ENCODE measurements around the gene MAPT.

MAPT gene

GRCh38 chr17:45919136-45919535, 24.8 kb downstream of the MAPT start:
- DNase-seq (ENCODE audit: low read depth, low spot score) = no peak
- H3K4me3 ChIP-seq (ENCODE audit: low read depth, low read length) = no peak overlapping the region
- TF ChIP-seq, protein P1, sequence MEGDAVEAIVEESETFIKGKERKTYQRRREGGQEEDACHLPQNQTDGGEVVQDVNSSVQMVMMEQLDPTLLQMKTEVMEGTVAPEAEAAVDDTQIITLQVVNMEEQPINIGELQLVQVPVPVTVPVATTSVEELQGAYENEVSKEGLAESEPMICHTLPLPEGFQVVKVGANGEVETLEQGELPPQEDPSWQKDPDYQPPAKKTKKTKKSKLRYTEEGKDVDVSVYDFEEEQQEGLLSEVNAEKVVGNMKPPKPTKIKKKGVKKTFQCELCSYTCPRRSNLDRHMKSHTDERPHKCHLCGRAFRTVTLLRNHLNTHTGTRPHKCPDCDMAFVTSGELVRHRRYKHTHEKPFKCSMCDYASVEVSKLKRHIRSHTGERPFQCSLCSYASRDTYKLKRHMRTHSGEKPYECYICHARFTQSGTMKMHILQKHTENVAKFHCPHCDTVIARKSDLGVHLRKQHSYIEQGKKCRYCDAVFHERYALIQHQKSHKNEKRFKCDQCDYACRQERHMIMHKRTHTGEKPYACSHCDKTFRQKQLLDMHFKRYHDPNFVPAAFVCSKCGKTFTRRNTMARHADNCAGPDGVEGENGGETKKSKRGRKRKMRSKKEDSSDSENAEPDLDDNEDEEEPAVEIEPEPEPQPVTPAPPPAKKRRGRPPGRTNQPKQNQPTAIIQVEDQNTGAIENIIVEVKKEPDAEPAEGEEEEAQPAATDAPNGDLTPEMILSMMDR (IDR thresholded peaks at IDR 0.05; ENCODE audit: low read depth, low read length) = no peak
- in situ Hi-C loops (cut with HindIII; ENCODE audit: low sequenced_read_pairs) = no loop called here

DNA sequence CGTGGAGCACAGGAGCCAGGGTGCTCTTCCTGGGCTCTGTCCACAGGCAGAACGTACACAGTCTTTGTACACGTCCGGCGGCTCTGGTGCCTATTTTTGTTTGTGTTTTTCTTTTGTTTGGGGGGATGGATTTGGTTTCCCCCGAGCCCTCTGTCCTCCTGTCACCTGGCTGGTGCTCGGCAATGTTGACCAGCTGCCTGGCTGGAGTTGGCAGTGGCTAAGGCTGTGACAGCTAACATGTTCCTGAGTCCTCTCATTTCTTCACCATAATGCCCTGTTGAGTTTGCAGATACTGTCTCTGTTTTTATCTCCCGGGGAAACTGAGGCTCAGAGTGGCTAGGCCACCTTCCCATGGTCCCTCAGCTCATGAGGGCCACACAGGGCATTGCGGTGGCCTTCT, 25.7 kb downstream of the MAPT start:
- in situ Hi-C loops (cut with HindIII; ENCODE audit: low sequenced_read_pairs) = no loop called here
- H3K4me3 ChIP-seq (ENCODE audit: low read depth, low read length) = no peak overlapping the region
- TF ChIP-seq, protein P1 (IDR thresholded peaks at IDR 0.05; ENCODE audit: low read depth, low read length) = no peak
- DNase-seq (ENCODE audit: low read depth, low spot score) = no peak

DNA sequence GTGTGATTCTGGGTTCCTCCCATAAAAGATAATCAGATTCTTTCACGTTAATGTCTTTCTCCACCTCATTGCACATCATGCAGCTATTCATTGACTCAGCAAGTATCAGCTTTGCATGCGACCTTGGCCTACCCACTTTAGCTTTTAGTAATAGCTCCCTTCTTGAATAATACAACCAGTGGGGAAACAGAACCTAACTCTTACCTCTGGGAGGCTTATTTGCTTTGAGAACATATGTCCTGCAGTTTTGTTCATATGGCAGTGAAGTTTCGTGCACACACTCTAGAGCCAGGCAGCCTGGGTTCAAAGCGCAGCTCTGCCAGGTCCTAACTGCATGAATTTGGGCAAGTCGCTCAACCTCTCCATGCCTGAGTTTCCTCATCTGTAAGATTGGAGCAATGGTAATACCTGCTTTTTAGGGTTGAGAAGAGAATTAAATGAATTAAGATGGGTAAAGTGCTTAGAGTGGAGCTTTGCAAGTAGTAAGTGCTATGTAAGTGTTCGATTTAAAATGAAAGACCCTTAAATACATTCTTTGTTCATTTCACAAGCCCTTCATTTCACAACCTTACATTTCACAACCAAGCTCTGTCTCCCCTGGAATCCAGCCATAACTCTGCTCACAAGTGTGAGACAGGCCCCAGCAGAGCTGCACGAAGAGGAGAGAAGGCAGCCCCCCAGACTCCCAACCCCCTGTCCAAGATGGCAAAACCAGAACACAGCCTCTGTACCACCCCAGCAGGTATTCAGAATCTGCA, 29.3 kb downstream of the MAPT start:
- H3K4me3 ChIP-seq (ENCODE audit: low read depth, low read length) = no peak overlapping the region
- TF ChIP-seq, protein P1 (IDR thresholded peaks at IDR 0.05; ENCODE audit: low read depth, low read length) = no peak
- in situ Hi-C loops (cut with HindIII; ENCODE audit: low sequenced_read_pairs) = no loop called here
- DNase-seq (ENCODE audit: low read depth, low spot score) = no peak

DNA sequence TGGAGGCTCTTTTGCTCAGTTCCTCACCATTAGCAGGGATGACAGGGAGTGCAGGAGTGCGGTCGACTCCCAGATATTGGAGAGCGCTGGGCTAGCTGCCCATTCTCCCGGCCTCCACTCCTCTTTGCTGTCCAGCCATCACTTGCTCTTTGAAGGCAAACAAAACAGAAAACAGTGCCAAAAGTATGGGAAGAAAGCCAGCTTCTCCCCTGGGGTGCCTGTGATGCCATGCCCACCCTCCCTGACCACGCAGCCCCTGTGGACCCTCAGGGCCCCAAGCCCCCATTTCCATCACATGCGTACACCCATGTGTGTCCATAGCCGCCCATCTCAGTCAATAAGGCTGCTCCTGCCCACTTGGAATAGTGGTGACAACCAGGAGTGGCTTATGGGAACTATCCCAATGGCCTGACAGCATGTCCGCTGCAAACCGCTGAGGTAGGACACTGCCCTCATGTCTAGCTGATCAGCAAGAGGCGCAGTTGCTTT, 30.0 kb downstream of the MAPT start:
- H3K4me3 ChIP-seq (ENCODE audit: low read depth, low read length) = no peak overlapping the region
- in situ Hi-C loops (cut with HindIII; ENCODE audit: low sequenced_read_pairs) = no loop called here
- TF ChIP-seq, protein P1 (IDR thresholded peaks at IDR 0.05; ENCODE audit: low read depth, low read length) = no peak
- DNase-seq (ENCODE audit: low read depth, low spot score) = no peak

GRCh38 chr17:45925311-45925710, 31.0 kb downstream of the MAPT start:
- no peak overlapping the region for H3K4me3 ChIP-seq (ENCODE audit: low read depth, low read length)
- no peak for DNase-seq (ENCODE audit: low read depth, low spot score)
- TF ChIP-seq, protein P1 (IDR thresholded peaks at IDR 0.05; ENCODE audit: low read depth, low read length) = no peak
- in situ Hi-C loops (cut with HindIII; ENCODE audit: low sequenced_read_pairs) = no loop called here

- no peak for DNase-seq (ENCODE audit: low read depth, low spot score)
- TF ChIP-seq, protein P1 (IDR thresholded peaks at IDR 0.05; ENCODE audit: low read depth, low read length) = no peak
- in situ Hi-C loops (cut with HindIII; ENCODE audit: low sequenced_read_pairs) = no loop called here
- H3K4me3 ChIP-seq (ENCODE audit: low read depth, low read length) = no peak overlapping the region
Observed at GRCh38 chr17:45927247-45927646, 32.9 kb downstream of the MAPT start.
